ENCODE results near the gene PDE1A. TPM values are rescaled to one million over a fixed set of nuclear protein-coding genes. Genes with fewer than 3 reads are reported as not detected.

Gene PDE1A
- total and polyA plus RNA-seq, 8 donors = 0.60 to 4.2 (median 1.6) TPM

- FAIRE-seq (no peak), DNase-seq (no peak), ATAC-seq (no peak)
- intact Hi-C loops (cut with DNase I) = no loop called here
- no peak overlapping the region for H3K4me3 ChIP-seq
- no peak for TF ChIP-seq CTCF (IDR thresholded peaks at IDR 0.05)
- H3K27me3 ChIP-seq = no peaks in the 10 kb centered on the region
- H3K4me1 ChIP-seq = no peaks in the 10 kb centered on the region
- H3K27ac ChIP-seq = no peak overlapping the region
- H3K9me3 ChIP-seq = no peaks in the 10 kb centered on the region
- H3K36me3 ChIP-seq = no peaks in the 10 kb centered on the region
- WGBS, 2 donors = 78% methylated on average over 3 of the region's 3 CpGs
Observed at GRCh38 chr2:182113334-182113733, 313.5 kb downstream of the PDE1A start.

GRCh38 chr2:182110347-182110746 is 316.5 kb downstream of the PDE1A start:
- no peak for FAIRE-seq

GRCh38 chr2:182103526-182103925 is 323.3 kb downstream of the PDE1A start:
- Histone ChIP-seq H3K27me3 (no peaks in the 10 kb centered on the region), H3K4me3 (no peak overlapping the region), H3K9me3 (no peaks in the 10 kb centered on the region), H3K36me3 (no peaks in the 10 kb centered on the region), H3K27ac (no peak overlapping the region), H3K4me1 (no peaks in the 10 kb centered on the region)
- ATAC-seq = no peak
- FAIRE-seq = no peak
- 80 to 81% methylated on average over 5 of the region's 5 CpGs for WGBS, 2 donors
- intact Hi-C loops (cut with DNase I) = no loop called here
- DNase-seq = no peak
- no peak for TF ChIP-seq CTCF (IDR thresholded peaks at IDR 0.05)

More at GRCh38 chr2:182110347-182110746, 316.5 kb downstream of the PDE1A start:
- intact Hi-C loops (cut with DNase I) = no loop called here
- TF ChIP-seq CTCF (IDR thresholded peaks at IDR 0.05) = no peak
- H3K4me3 ChIP-seq = no peak overlapping the region
- H3K27ac ChIP-seq = no peak overlapping the region
- H3K4me1 ChIP-seq = no peaks in the 10 kb centered on the region
- H3K36me3 ChIP-seq = no peaks in the 10 kb centered on the region
- no peak for DNase-seq
- 54 to 62% methylated on average over 1 of the region's 1 CpG for WGBS, 2 donors
- no peaks in the 10 kb centered on the region for H3K9me3 ChIP-seq
- no peak for ATAC-seq
- H3K27me3 ChIP-seq = no peaks in the 10 kb centered on the region

GRCh38 chr2:182101263-182101662 is 325.6 kb downstream of the PDE1A start:
- DNase-seq = no peak
- Histone ChIP-seq H3K27ac (no peak overlapping the region), H3K4me1 (no peaks in the 10 kb centered on the region), H3K36me3 (no peaks in the 10 kb centered on the region), H3K27me3 (no peaks in the 10 kb centered on the region), H3K9me3 (no peaks in the 10 kb centered on the region), H3K4me3 (no peak overlapping the region)
- FAIRE-seq = no peak
- intact Hi-C loops (cut with DNase I) = no loop called here
- ATAC-seq = no peak
- TF ChIP-seq CTCF (IDR thresholded peaks at IDR 0.05) = no peak

GRCh38 chr2:182098648-182099047 is 328.2 kb downstream of the PDE1A start:
- no peak for TF ChIP-seq CTCF (IDR thresholded peaks at IDR 0.05)
- 59 to 82% methylated on average over 1 of the region's 1 CpG for WGBS, 2 donors
- Histone ChIP-seq H3K9me3 (no peaks in the 10 kb centered on the region), H3K4me3 (no peak overlapping the region), H3K4me1 (no peaks in the 10 kb centered on the region), H3K27me3 (no peaks in the 10 kb centered on the region), H3K36me3 (no peaks in the 10 kb centered on the region), H3K27ac (no peak overlapping the region)
- intact Hi-C loops (cut with DNase I) = no loop called here
- ATAC-seq = no peak
- no peak for DNase-seq
- no peak for FAIRE-seq
